Measurements from ENCODE around the gene VWF. TPM values are rescaled to one million over a fixed set of nuclear protein-coding genes. Genes with fewer than 3 reads are reported as not detected.
A peak's percentile ranks its signal among the peaks of the same experiment; 100 is the strongest.

The VWF gene
- total and polyA plus RNA-seq, 11 donors, result 125 to 503 (median 238) TPM

DNA sequence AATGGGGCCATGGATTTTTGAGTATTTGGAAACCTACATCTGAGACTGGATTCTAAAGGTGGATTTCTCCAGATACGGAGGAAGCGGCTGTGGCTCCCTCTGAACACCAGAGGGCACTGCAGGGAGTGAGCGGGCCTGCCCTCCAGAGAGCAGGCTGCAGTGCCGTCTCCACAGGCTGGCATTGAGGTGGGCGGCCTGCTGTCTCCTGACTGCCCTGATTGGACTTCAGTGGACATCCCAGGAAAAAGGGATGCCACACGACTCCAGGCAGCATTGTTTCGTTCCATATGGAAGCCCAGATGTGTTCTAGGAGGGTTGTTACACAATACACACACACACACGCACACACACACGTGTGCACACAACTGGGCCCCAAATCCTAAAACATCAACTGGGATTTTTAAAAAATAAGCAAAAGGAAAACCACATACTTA lies 158.5 kb downstream of the VWF start:
- TF ChIP-seq CTCF (IDR thresholded peaks at IDR 0.05), result peak; percentile 59 to 82 (median 72)
- no peak for TF ChIP-seq POLR2A (IDR thresholded peaks at IDR 0.05)
- Histone ChIP-seq H3K36me3 (peaks cover 0 to 69% (median 26%) of the 10 kb centered on the region in 9 donors), H3K27ac (no peak overlapping the region), H3K9me3 (no peaks in the 10 kb centered on the region), H3K4me3 (no peak overlapping the region), H3K4me1 (peaks cover 0 to 7% (median 0%) of the 10 kb centered on the region in 12 donors), H3K27me3 (peaks cover 0 to 7% (median 0%) of the 10 kb centered on the region in 9 donors)
- ATAC-seq (peak in 3 of 4 donors; percentile 55 to 74 (median 72)), DNase-seq (peak in 2 of 5 donors; percentile 39 to 51)
- intact Hi-C loops (cut with DNase I), result no loop called here
- 34 to 46% (median 42%) methylated on average over 9 of the region's 9 CpGs for WGBS, 4 donors

DNA sequence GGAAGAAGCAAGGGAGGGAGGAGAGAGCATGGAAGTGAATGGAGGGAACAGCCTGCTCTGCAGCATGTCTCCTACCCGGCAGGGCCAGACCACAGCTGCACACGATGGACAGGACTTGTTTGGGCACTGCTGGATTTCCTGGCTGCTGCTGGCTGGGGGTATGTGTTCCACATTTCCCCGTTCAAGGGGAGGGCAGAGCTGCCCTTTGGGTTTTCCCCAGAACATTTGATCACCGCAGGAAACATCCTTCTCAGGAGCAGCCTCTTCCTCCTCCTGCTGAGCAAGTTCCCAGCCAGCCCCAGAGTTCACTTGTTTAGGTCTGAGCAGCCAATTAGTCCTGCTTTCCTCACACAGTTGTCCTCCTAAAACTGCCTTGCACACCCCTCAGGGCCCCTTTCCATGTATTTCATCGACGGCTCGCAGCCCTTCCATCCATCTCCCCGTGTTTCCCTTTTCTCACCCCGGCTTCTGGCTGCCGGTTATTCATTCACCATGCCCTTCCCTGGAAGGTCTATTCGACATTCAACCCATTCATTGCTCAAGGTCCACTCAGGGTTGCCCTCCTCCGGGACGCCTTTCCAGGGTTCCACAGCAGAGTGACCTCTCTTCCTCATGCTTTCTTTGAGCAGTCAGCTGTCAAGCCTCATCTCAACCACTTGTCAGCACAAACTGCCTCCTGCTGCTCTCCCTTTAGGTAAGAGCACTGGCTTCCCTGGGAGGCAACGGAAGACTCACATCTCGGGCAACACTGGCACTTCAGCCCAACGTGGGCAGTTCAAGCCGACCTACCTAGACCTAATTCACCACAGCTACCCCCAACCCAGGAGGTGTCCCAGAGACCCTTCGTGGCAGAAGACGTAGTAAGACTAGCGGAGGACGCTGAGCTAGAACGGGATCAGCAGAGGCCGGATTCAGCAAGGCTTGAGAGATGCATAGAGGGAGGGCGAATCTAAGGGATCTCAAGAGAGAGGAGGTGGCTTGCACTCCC lies 159.3 kb downstream of the VWF start:
- peaks cover 0 to 7% (median 0%) of the 10 kb centered on the region in 9 donors for H3K27me3 ChIP-seq
- WGBS, 4 donors, result 70 to 74% (median 72%) methylated on average over 24 of the region's 24 CpGs
- ATAC-seq (peak in 3 of 4 donors; percentile 7 to 23 (median 17)), DNase-seq (no peak)
- intact Hi-C loops (cut with DNase I), result no loop called here
- peaks cover 0 to 66% (median 18%) of the 10 kb centered on the region in 9 donors for H3K36me3 ChIP-seq
- no peak overlapping the region for H3K4me3 ChIP-seq
- H3K4me1 ChIP-seq, result peaks cover 0 to 7% (median 0%) of the 10 kb centered on the region in 12 donors
- H3K27ac ChIP-seq, result no peak overlapping the region
- TF ChIP-seq CTCF (IDR thresholded peaks at IDR 0.05) (no peak), POLR2A (IDR thresholded peaks at IDR 0.05) (no peak)
- no peaks in the 10 kb centered on the region for H3K9me3 ChIP-seq

DNA sequence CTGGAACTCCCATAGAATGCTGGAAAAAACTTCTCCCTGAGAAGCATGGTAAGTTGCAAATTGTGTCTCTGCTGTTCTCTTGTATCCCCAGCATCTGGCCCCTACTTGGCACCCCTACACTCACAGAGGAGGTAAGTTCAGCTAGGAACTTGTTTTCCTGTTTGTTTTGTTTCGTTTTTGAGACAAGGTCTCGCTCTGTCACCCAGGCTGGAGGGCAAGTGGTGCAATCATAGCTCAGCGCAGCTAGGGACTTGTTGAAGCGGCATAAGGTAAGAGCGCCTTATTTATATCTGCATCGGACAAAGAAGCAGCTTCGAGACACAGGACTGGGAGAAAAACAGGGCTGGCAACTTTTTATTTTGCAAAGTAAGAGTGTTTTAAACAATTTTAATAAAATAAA lies 161.0 kb downstream of the VWF start:
- no peak for ATAC-seq
- no peak for DNase-seq
- H3K9me3 ChIP-seq, result no peaks in the 10 kb centered on the region
- peaks cover 0 to 57% (median 6%) of the 10 kb centered on the region in 9 donors for H3K36me3 ChIP-seq
- H3K27me3 ChIP-seq, result peaks cover 0 to 8% (median 0%) of the 10 kb centered on the region in 9 donors
- no peak overlapping the region for H3K27ac ChIP-seq
- peaks cover 0 to 7% (median 0%) of the 10 kb centered on the region in 12 donors for H3K4me1 ChIP-seq
- no peak overlapping the region for H3K4me3 ChIP-seq
- intact Hi-C loops (cut with DNase I), result no loop called here
- TF ChIP-seq CTCF (IDR thresholded peaks at IDR 0.05) (no peak), POLR2A (IDR thresholded peaks at IDR 0.05) (no peak)
- 85 to 90% (median 88%) methylated on average over 7 of the region's 7 CpGs for WGBS, 4 donors

- ATAC-seq (no peak), DNase-seq (no peak)
- TF ChIP-seq CTCF (IDR thresholded peaks at IDR 0.05) (no peak), POLR2A (IDR thresholded peaks at IDR 0.05) (no peak)
- Histone ChIP-seq H3K9me3 (no peaks in the 10 kb centered on the region), H3K36me3 (peaks cover 0 to 58% (median 3%) of the 10 kb centered on the region in 9 donors), H3K27ac (no peak overlapping the region), H3K4me1 (peaks cover 0 to 2% (median 0%) of the 10 kb centered on the region in 12 donors), H3K4me3 (no peak overlapping the region), H3K27me3 (peaks cover 0 to 8% (median 0%) of the 10 kb centered on the region in 9 donors)
- WGBS, 4 donors, result 77 to 91% (median 83%) methylated on average over 4 of the region's 4 CpGs
- intact Hi-C loops (cut with DNase I), result no loop called here
These were observed 163.7 kb downstream of the VWF start for GRCh38 chr12:5960783-5961182.

Data from heart left ventricle (tissue), 16 donors.